BE2C (cell line): ENCODE data around the gene SRGAP2B.
"Not testable (repeated sequence)": the region's sequence is repeated elsewhere in the genome, so short reads cannot be mapped to it uniquely, and the experiment has no call there.

Experiments used
- DNase-seq: peaks from one replicate; pipeline ENCODE4 v3.0.0-alpha.2; 2020
- H3K27me3 ChIP-seq: fragments of 250-450 bp; sonication (Bioruptor Pico); 2 replicates; pipeline ENCODE4 v1.5.1; 2020; ENCODE audit warnings: mild to moderate bottlenecking
- H3K36me3 ChIP-seq: fragments of 250-450 bp; sonication (Bioruptor Pico); 2 replicates; pipeline ENCODE4 v1.5.1; 2020; ENCODE audit warnings: mild to moderate bottlenecking
- H3K4me1 ChIP-seq: fragments of 250-450 bp; sonication (Bioruptor Pico); 2 replicates; pipeline ENCODE4 v1.5.1; 2020
- H3K4me3 ChIP-seq: 2 replicates; pipeline ENCODE4 v1.5.1; 2011; ENCODE audit warnings: low read depth, low read length
- H3K9me3 ChIP-seq: fragments of 250-450 bp; sonication (Bioruptor Pico); 2 replicates; pipeline ENCODE4 v1.5.1; 2020

SRGAP2B gene

DNA sequence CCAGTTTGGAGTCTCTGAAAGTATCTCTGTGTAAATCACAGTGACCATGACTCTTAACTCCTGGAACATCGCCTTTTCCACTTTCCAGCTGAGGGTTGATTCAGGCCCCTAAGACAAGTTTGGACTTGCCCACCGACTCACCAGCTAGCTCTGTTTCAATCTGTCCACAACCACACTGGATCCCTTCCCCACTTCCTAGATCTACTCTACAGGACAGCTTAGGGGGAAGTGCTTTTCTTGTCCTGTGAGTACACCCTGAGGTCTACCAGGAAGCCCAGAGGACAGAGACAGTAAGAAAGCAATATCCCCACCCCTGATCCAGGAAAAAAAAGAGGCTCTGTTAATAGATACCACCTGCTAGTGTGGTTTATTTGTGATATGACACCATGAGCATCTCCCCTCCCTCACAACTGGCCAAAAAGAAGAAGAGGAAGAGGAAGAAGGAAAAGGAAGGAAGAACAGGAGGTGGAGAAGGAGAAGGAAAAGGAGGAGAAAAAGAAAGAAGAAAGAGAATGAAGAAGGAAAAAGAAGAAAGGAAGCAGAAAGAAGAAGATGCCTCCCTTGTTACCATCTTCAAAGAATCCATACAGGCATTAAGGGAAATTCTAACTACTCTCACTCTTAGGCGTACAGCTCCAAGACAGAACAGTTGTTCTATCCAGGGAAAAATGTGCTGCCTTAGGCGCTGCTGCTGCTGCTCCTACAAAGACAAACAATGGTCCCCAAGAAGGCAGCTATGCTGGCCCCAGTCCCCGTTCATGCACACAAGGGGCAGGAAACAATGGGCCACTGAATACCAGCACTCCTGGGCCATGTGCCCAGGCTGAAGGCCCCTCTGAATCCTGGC is 96.8 kb downstream of the SRGAP2B start:
- not testable (repeated sequence) for H3K4me3 ChIP-seq, H3K4me1 ChIP-seq, H3K27me3 ChIP-seq, DNase-seq, H3K36me3 ChIP-seq, H3K9me3 ChIP-seq

DNA sequence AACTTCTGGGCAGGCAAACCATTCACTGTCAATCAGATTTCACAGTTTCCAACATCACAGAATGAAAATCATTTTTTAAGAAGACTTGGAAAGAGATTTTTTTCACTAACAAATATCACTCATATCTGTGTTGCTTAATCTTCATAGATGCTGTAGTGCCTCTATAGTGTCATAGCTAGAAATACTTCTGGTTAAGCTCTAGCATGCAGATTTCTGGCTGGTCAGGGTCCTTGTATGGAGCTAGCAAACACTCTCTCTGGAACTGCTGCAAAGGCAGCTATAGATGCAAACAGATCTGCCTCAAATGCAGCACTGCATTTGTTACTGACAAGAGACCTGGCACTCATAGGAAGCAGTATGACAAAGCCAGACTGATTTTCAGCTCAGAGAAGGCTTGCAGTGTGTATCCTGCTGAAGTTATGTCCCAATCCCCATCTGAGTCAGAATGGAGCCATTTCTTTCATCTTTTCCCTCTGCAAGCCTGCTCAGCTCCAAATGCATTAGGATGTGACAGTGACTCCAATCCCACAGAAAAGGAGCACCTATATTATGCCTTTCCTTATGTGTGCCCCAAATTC is 99.2 kb downstream of the SRGAP2B start:
- DNase-seq, H3K36me3 ChIP-seq: not testable (repeated sequence)

DNA sequence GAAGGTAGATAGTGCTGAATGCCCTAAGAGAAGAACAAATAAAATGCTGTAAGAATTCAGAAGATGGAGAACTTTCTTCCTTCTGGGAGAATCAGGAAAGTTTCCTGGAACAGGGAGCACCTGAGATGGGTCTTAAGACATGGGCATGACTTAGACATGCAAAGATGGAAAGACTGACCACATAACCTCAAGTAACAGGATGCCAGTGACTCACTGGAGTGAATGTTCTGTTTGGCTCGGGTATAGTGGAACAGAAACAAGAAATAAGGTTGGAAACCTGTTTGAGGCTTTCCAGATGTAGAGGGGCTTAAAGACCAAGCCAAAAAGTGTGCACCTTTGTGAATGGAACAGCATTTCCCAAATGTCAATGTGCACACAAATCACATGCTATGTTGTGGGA is 102.2 kb downstream of the SRGAP2B start:
- not testable (repeated sequence) for H3K27me3 ChIP-seq, H3K4me1 ChIP-seq, H3K4me3 ChIP-seq, H3K9me3 ChIP-seq, DNase-seq, H3K36me3 ChIP-seq

More for the DNA sequence above, 99.2 kb downstream of the SRGAP2B start:
- H3K4me1 ChIP-seq, H3K9me3 ChIP-seq, H3K27me3 ChIP-seq, H3K4me3 ChIP-seq: not testable (repeated sequence)

DNA sequence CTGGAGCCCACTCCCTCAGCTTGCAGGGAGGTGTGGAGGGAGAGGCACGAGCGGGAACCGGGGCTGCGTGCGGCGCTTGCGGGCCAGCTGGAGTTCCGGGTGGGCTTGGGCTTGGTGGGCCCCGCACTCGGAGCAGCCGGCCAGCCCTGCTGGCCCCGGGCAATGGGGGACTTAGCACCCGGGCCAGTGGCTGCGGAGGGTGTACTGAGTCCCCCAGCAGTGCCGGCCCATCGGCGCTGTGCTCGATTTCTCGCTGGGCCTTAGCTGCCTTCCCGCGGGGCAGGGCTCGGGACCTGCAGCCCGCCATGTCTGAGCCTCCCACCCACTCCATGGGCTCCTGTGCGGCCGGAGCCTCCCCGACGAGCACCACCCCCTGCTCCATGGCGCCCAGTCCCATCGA is 104.5 kb downstream of the SRGAP2B start:
- not testable (repeated sequence) for H3K36me3 ChIP-seq, H3K9me3 ChIP-seq, DNase-seq, H3K27me3 ChIP-seq, H3K4me3 ChIP-seq, H3K4me1 ChIP-seq

DNA sequence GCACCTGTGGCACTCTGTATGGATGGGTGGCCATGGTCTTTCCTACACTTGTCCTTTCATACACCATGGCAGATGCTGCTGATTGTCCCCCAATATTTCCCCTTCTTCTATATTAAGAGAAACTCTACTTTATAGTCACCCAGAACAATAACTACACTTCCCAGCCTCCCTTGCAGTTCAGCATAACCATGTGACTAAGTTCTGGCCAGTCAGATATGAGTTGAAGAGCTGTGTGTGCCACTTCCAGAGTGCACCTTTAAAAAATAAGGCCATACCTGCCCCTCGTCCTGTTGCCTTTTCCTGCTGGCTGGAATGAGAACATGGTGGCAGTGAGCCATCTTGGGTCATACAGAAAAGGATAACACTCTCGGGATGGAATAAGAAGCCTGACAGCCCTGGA is 108.0 kb downstream of the SRGAP2B start:
- not testable (repeated sequence) for H3K9me3 ChIP-seq, H3K4me1 ChIP-seq, DNase-seq, H3K27me3 ChIP-seq, H3K4me3 ChIP-seq, H3K36me3 ChIP-seq

DNA sequence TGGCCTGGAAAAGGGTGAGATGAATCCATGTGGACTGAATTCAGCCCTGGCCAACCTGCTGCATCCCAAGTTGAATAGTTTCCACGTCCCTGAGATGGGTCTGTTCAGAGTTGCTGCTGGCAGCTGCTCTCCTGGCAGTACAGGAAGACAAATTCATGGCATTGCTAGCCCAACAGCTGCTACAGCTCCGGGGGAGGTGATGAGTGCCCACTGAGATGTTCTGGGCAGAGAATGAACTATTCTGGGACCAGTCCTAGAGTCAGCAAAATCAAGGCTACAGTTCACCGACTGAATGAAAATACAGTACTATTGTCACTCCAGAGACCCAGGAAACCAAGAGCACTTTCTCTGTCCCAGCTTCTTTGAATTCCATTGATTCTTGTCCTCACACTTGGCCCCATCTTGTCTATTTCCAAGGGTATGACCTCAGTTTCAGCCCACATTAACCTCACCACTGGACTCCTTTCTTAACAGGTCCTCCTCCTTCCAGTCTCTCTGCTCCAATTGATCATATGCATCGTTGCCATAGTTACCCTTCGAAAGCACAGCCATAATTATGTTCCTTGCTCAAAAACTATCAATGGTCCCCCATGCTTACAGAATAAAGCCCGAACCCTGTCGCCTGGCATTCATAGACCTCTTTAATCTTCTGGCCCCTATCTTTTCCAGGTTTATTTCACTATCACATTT is 108.8 kb downstream of the SRGAP2B start:
- H3K4me1 ChIP-seq, DNase-seq, H3K27me3 ChIP-seq, H3K9me3 ChIP-seq, H3K4me3 ChIP-seq, H3K36me3 ChIP-seq: not testable (repeated sequence)

DNA sequence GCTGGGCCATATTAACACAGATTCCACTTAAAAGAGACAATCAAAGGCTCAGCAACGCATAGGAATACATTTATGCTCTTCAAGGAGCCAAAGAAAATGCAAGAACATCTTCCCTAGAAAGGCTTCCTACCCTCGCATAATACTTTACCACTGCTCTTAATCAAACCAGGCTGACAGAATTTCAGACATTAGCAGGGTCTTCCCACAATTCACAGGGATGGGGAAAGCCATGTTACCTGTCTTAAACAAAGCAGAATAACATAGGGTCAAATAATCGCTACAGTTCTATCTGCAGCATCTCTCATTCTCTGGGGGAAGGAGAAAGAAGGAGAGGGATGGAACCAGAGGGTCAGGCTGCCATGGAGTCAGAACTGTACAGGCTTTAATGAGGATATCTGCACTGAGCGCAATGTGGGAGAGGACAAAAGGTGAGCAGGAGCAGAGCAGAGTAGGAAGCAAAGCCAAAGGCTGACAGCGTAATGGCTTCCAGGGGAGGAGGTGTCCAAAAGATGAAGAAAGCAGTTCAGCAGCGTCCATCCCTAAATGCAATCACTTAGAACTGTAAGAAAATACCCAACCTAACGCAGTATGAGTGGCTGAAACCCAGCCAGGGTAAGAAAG is 109.5 kb downstream of the SRGAP2B start:
- not testable (repeated sequence) for H3K4me1 ChIP-seq, H3K9me3 ChIP-seq, H3K4me3 ChIP-seq, H3K27me3 ChIP-seq, H3K36me3 ChIP-seq, DNase-seq

DNA sequence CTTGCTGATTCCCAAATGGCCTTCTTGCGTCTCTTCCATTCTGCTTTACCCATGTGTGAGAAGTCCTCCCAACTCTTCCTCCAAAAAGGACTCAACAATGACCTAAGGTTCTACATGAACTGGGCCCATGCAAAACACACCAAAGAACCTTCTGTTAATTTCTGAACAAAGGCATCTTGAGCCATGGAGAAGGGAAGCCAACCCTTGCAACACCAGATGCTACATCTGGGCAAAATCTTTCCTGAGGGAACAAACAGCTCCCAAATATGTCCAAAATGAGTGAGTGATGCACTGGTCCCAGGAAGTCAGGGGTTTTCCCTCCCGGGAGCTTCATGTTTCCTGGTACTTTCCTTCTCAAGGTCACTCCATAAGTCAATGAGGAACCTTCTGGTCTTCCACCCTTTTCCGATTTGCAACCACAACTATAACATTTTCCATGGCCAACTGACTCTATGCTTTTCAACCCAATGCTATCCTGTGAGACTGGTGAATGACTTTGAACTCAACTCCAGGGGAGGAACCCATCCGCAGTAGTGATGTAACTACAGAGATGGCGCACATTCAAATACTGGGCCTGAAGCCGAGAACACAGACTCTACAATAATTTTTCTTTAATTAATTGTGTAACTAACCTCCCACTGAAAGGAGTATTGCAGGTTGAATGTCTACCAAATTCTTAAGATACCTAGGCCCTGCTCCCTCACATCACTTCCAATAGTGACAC is 112.2 kb downstream of the SRGAP2B start:
- not testable (repeated sequence) for DNase-seq, H3K9me3 ChIP-seq, H3K4me1 ChIP-seq, H3K27me3 ChIP-seq, H3K36me3 ChIP-seq, H3K4me3 ChIP-seq

DNA sequence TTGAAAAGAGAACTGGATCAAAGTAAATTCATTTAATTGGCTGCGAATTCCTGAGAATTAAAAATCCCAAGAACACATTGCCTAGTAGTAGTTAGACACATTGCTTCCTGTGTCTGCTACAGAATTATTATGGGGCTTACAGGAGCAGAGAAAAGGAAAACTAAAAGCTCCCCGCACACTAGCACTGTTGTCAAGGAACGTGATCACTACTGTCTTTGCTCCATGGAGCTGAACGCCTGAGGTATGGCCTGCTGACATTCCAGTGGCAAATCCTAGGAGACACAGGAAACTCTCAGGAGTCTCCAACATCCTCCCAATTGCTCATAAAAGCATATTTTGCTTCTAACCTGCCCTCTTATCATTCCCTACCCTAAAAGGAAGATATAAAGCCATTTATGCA is 114.0 kb downstream of the SRGAP2B start:
- H3K9me3 ChIP-seq, H3K4me3 ChIP-seq, H3K4me1 ChIP-seq, H3K27me3 ChIP-seq, DNase-seq, H3K36me3 ChIP-seq: not testable (repeated sequence)

DNA sequence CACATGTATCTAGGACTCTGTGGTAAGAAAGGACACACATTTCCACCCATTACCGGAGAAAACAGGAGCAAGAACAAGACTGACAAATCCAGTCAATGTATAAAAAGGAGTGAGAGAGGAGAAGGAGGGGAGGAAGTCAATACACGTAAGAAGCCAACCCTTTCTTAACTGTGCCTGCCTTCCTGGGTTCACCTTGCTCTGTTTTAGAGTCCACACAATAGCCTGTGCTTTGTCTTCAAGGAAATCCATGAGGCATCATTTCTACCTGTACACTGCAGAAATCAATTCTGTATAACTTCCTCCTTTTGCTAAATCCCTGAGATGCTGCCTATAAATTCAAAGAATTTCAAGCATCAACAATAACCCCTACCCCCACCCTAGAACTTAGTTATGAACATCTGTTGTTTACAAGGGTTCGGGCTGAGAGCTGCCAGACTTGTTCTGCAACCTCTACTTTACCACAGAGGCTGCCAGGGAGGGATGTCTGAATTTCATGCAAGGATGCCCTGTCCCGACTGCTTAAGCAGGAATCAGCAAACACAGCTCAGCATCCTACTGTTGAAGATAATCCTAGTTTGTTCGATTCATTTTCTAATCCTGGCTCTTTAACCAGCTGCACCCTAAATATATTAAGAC is 115.0 kb downstream of the SRGAP2B start:
- H3K36me3 ChIP-seq, H3K9me3 ChIP-seq, DNase-seq, H3K27me3 ChIP-seq, H3K4me3 ChIP-seq, H3K4me1 ChIP-seq: not testable (repeated sequence)

DNA sequence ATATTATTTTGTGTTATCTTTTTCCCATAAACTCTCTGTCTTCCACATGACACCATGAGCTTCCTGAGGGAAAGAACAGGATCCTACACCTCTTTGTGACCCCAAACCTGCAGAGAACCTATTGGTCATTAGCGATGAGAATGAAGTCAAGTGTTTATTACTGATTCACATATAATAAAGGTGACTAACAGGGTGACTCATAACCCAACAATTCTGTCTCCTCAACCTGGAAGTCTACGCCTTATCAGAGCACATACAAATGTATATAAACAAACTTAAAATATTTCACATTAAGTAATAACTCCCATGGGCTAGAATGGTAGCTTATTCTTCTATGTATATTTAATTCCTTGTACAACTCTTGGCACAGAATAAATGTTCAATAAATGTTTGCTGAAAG is 117.3 kb downstream of the SRGAP2B start:
- not testable (repeated sequence) for DNase-seq, H3K9me3 ChIP-seq, H3K36me3 ChIP-seq, H3K4me1 ChIP-seq, H3K4me3 ChIP-seq, H3K27me3 ChIP-seq

DNA sequence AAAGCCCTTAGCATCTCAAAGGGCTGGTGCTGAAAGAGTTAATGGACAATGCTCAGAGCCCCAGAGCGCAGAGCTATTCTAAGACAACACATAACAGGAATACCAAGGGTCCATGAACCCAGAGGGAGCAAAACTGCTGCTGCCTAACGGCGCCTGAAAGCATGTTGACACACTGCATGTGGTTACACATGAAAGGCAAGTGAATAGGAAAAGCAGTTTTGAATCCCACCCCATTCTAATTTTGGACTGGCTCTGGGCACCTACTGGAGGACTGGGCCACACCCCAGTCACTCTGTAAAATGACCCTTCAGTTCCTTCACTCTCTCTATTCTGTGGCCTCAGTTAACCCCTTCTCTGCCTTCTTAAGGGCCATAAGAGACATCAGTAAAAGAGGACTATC is 123.2 kb downstream of the SRGAP2B start:
- DNase-seq, H3K27me3 ChIP-seq, H3K4me1 ChIP-seq, H3K4me3 ChIP-seq, H3K36me3 ChIP-seq, H3K9me3 ChIP-seq: not testable (repeated sequence)

DNA sequence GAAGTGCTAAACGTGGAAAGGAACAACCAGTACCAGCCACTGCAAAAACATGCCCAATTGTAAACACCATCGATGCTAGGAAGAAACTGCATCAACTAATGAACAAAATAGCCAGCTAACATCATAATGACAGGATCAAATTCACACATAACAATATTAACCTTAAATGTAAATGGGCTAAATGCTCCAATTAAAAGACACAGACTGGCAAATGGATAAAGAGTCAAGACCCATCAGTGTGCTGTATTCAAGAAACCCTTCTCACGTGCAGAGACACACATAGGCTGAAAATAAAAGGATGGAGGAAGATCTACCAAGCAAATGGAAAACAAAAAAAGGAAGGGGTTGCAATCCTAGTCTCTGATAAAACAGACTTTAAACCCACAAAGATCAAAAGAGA is 128.6 kb downstream of the SRGAP2B start:
- H3K4me3 ChIP-seq, H3K36me3 ChIP-seq, H3K27me3 ChIP-seq, H3K9me3 ChIP-seq, H3K4me1 ChIP-seq, DNase-seq: not testable (repeated sequence)

DNA sequence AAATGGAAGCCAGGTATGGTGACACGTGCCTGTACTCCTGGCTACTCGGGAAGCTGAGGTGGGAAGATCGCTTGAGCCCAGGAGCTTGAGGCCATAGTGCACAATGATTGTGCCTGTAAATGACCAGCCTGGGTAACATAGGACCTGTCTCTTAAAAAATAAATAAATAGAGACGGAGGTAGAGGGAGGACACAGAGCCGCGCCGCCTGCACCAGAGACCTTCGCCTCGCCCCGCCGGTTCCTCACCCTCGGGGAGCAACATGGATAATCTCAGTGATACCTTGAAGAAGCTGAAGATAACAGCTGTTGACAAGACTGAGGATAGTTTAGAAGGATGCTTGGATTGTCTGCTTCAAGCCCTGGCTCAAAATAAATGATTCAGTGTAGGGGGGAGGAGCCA is 130.4 kb downstream of the SRGAP2B start:
- H3K4me1 ChIP-seq, DNase-seq, H3K9me3 ChIP-seq, H3K36me3 ChIP-seq, H3K27me3 ChIP-seq, H3K4me3 ChIP-seq: not testable (repeated sequence)

DNA sequence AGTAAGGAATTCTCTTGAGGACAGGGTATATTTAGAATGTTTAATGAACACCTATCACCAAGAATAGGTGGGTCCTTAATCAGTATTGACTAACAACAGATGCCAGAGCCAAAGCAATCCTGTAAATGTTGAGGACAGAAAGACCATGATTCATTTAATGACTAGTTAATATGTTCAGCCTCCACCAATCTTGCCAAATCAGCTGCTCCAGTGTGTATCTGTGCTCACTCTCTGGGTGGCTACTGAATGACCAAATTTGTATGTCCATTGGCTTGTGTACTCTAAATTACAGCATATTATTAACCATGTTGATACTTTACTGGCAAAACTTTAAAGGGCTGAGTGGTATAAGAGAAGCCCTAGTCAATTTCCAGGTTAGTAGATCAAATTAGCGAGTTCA is 130.9 kb downstream of the SRGAP2B start:
- not testable (repeated sequence) for DNase-seq, H3K9me3 ChIP-seq, H3K27me3 ChIP-seq, H3K4me1 ChIP-seq, H3K4me3 ChIP-seq, H3K36me3 ChIP-seq
